ENCODE results near the gene GMPS.
"Not testable (repeated sequence)": the region's sequence is repeated elsewhere in the genome, so short reads cannot be mapped to it uniquely, and the experiment has no call there.

The GMPS gene

GRCh38 chr3:155871746-155872158 lies 1.3 kb downstream of the GMPS start:
- DNase-seq (ENCODE audit: low read depth in 3 of 3, low spot score in 1 of 3), result no peak

GRCh38 chr3:155872904-155873646 lies 2.6 kb downstream of the GMPS start:
- no peak for DNase-seq (ENCODE audit: low read depth in 3 of 3, low spot score in 1 of 3)

GRCh38 chr3:155876037-155876436 lies 5.6 kb downstream of the GMPS start:
- DNase-seq (ENCODE audit: low read depth in 3 of 3, low spot score in 1 of 3), result no peak

- DNase-seq (ENCODE audit: low read depth in 3 of 3, low spot score in 1 of 3), result no peak
Observed at GRCh38 chr3:155876503-155876902, 6.1 kb downstream of the GMPS start.

GRCh38 chr3:155880286-155880685 lies 9.8 kb downstream of the GMPS start:
- no peak for DNase-seq (ENCODE audit: low read depth in 3 of 3, low spot score in 1 of 3)

- DNase-seq (ENCODE audit: low read depth in 3 of 3, low spot score in 1 of 3), result no peak
Observed at GRCh38 chr3:155884292-155884691, 13.8 kb downstream of the GMPS start.

GRCh38 chr3:155885292-155885691 lies 14.8 kb downstream of the GMPS start:
- no peak for DNase-seq (ENCODE audit: low read depth in 3 of 3, low spot score in 1 of 3)

- not testable (repeated sequence) for DNase-seq (ENCODE audit: low read depth in 3 of 3, low spot score in 1 of 3)
Observed at GRCh38 chr3:155886348-155886747, 15.9 kb downstream of the GMPS start.

- no peak for DNase-seq (ENCODE audit: low read depth in 3 of 3, low spot score in 1 of 3)
Observed at GRCh38 chr3:155886915-155887314, 16.5 kb downstream of the GMPS start.

GRCh38 chr3:155889212-155889611 lies 18.8 kb downstream of the GMPS start:
- DNase-seq (ENCODE audit: low read depth in 3 of 3, low spot score in 1 of 3), result no peak

- no peak for DNase-seq (ENCODE audit: low read depth in 3 of 3, low spot score in 1 of 3)
Observed at GRCh38 chr3:155889952-155890351, 19.5 kb downstream of the GMPS start.

GRCh38 chr3:155890671-155891190 lies 20.3 kb downstream of the GMPS start:
- DNase-seq (ENCODE audit: low read depth in 3 of 3, low spot score in 1 of 3), result no peak

GRCh38 chr3:155891321-155891720 lies 20.9 kb downstream of the GMPS start:
- DNase-seq (ENCODE audit: low read depth in 3 of 3, low spot score in 1 of 3), result no peak

GRCh38 chr3:155895379-155895900 lies 25.0 kb downstream of the GMPS start:
- DNase-seq (ENCODE audit: low read depth in 3 of 3, low spot score in 1 of 3), result no peak

- no peak for DNase-seq (ENCODE audit: low read depth in 3 of 3, low spot score in 1 of 3)
Observed at GRCh38 chr3:155906900-155907299, 36.5 kb downstream of the GMPS start.

GRCh38 chr3:155908086-155908485 lies 37.6 kb downstream of the GMPS start:
- DNase-seq (ENCODE audit: low read depth in 3 of 3, low spot score in 1 of 3), result no peak

- DNase-seq (ENCODE audit: low read depth in 3 of 3, low spot score in 1 of 3), result no peak
Observed at GRCh38 chr3:155908605-155909004, 38.2 kb downstream of the GMPS start.

- DNase-seq (ENCODE audit: low read depth in 3 of 3, low spot score in 1 of 3), result no peak
Observed at GRCh38 chr3:155912090-155912489, 41.6 kb downstream of the GMPS start.

GRCh38 chr3:155912579-155913190 lies 42.2 kb downstream of the GMPS start:
- no peak for DNase-seq (ENCODE audit: low read depth in 3 of 3, low spot score in 1 of 3)

- no peak for DNase-seq (ENCODE audit: low read depth in 3 of 3, low spot score in 1 of 3)
Observed at GRCh38 chr3:155917781-155918180, 47.3 kb downstream of the GMPS start.

- no peak for DNase-seq (ENCODE audit: low read depth in 3 of 3, low spot score in 1 of 3)
Observed at GRCh38 chr3:155919728-155920127, 49.3 kb downstream of the GMPS start.

- no peak for DNase-seq (ENCODE audit: low read depth in 3 of 3, low spot score in 1 of 3)
Observed at GRCh38 chr3:155921486-155921885, 51.0 kb downstream of the GMPS start.

All from stimulated activated CD4-positive, alpha-beta T cell treated with anti-CD3 and anti-CD28 coated beads, TNF-alpha, amount 100 ng/mL, for 1 hour (primary cell).